Common myeloid progenitor, CD34-positive (primary cell): ENCODE measurements around the gene SRRM4.
A peak's percentile ranks its signal among the peaks of the same experiment; 100 is the strongest.

Experiments used
- CTCF ChIA-PET: fragments of 350-600 bp; sonication (Branson Sonifier 250); formaldehyde crosslinking; loops from one replicate; lab custom pipeline; 2021; ENCODE audit warnings: antibody characterized with exemption; lab: Charles Lee
- POLR2A ChIA-PET: fragments of 350-600 bp; sonication (Branson Sonifier 250); formaldehyde crosslinking; loops from one replicate; lab custom pipeline; 2021; ENCODE audit warnings: antibody characterized with exemption; lab: Charles Lee
- DNase-seq, 3 donors: peaks; one replicate each; pipeline versions ENCODE4 v3.0.0 to v3.0.0-alpha.2; 2013
- H3K27ac ChIP-seq, 2 experiments: 1 replicate in 1 of 2; 2 replicates in 1 of 2; pipeline ENCODE4 v1.7.0; 2013; ENCODE audit warnings: inconsistent platforms in 2 of 2, low read length in 2 of 2, mild to moderate bottlenecking in 2 of 2, low read depth in 1 of 2, moderate library complexity in 1 of 2; ENCODE audit not compliant: severe bottlenecking in 2 of 2, insufficient read depth in 1 of 2, poor library complexity in 1 of 2
- H3K27me3 ChIP-seq, 5 experiments: replicated peaks in 2 of 5; 1 replicate in 3 of 5; 2 replicates in 2 of 5; pipeline versions ENCODE4 v1.6.1 to v1.7.0; 2013; ENCODE audit warnings: low read length in 4 of 5, mild to moderate bottlenecking in 2 of 5, moderate library complexity in 2 of 5, inconsistent platforms in 1 of 5; ENCODE audit not compliant: insufficient read depth in 5 of 5, control insufficient read depth in 4 of 5
- H3K36me3 ChIP-seq, 4 experiments: 1 replicate in 2 of 4; 2 replicates in 2 of 4; pipeline versions ENCODE4 v1.6.1 to v1.7.0; 2013; ENCODE audit warnings: low read length in 3 of 4, control low read depth in 1 of 4, mild to moderate bottlenecking in 1 of 4; ENCODE audit not compliant: control insufficient read depth in 4 of 4, insufficient read depth in 4 of 4
- H3K4me1 ChIP-seq, 4 experiments: 1 replicate in 3 of 4; 2 replicates in 1 of 4; pipeline versions ENCODE4 v1.6.1 to v1.7.1; 2013; ENCODE audit warnings: low read length in 3 of 4, mild to moderate bottlenecking in 3 of 4, control low read depth in 1 of 4, inconsistent platforms in 1 of 4, moderate library complexity in 1 of 4; ENCODE audit not compliant: control insufficient read depth in 4 of 4, insufficient read depth in 4 of 4; ENCODE audit errors: control extremely low read depth in 1 of 4
- H3K4me3 ChIP-seq, 7 experiments: 1 replicate in 4 of 7; 2 replicates in 3 of 7; pipeline versions ENCODE4 v1.5.1 to v1.7.0; 2013; ENCODE audit warnings: mild to moderate bottlenecking in 7 of 7, low read length in 6 of 7, moderate library complexity in 6 of 7, inconsistent platforms in 2 of 7, low read depth in 2 of 7, control low read depth in 1 of 7; ENCODE audit not compliant: insufficient read depth in 4 of 7, control insufficient read depth in 1 of 7; ENCODE audit errors: extremely low read depth in 1 of 7
- H3K9me3 ChIP-seq, 5 experiments: 1 replicate in 4 of 5; 2 replicates in 1 of 5; pipeline versions ENCODE4 v1.6.1 to v1.7.1; 2013; ENCODE audit warnings: low read length in 4 of 5, mild to moderate bottlenecking in 2 of 5, inconsistent platforms in 1 of 5, low read depth in 1 of 5, moderate library complexity in 1 of 5; ENCODE audit not compliant: control insufficient read depth in 4 of 5, insufficient read depth in 2 of 5; ENCODE audit errors: control extremely low read depth in 1 of 5
- WGBS: methylation state at CpG from one replicate; pipeline ENCODE4 v1.1.5; 2013; ENCODE audit not compliant: insufficient coverage; 5-methylcytosine and 5-hydroxymethylcytosine counted together

SRRM4 gene

GRCh38 chr12:119047641-119048040, 66.3 kb downstream of the SRRM4 start:
- H3K9me3 ChIP-seq = peaks cover 0 to 3% (median 0%) of the 10 kb centered on the region in 5 experiments
- ChIA-PET CTCF (interaction anchor here (0.6 kb wide), 1 partner anchor 1174 kb away, joined by 3 read pairs; no protein-coding TSS in a partner anchor), POLR2A (no interaction called here)
- H3K27ac ChIP-seq = no peak overlapping the region
- 80% methylated on average over 1 of the region's 2 CpGs for WGBS
- no peaks in the 10 kb centered on the region for H3K4me1 ChIP-seq
- H3K36me3 ChIP-seq = no peaks in the 10 kb centered on the region
- DNase-seq = no peak
- no peaks in the 10 kb centered on the region for H3K27me3 ChIP-seq
- no peak overlapping the region for H3K4me3 ChIP-seq

DNA sequence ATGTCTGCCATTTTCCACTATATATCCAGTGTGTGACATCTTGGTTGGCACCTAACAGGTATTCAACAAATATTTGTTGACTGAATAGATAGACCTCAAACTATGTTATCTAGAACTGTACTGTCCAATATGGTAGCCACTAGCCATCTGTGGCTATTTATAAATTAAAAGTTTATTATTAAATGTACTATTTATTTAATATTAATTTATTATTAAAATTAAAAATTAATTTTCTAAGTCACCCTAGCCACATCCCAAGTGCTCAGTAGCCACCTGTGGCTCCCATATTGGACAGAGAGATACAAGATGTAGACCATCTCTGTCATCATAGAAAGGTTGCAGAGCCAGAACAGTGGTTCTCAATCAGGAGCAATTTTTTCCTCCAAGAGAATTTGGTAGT, 69.3 kb downstream of the SRRM4 start:
- H3K27ac ChIP-seq = no peak overlapping the region
- no peaks in the 10 kb centered on the region for H3K36me3 ChIP-seq
- H3K4me3 ChIP-seq = no peak overlapping the region
- H3K9me3 ChIP-seq = peaks cover 0 to 3% (median 0%) of the 10 kb centered on the region in 5 experiments
- no peaks in the 10 kb centered on the region for H3K27me3 ChIP-seq
- no peak for DNase-seq
- CTCF ChIA-PET = no interaction called here
- H3K4me1 ChIP-seq = no peaks in the 10 kb centered on the region
- POLR2A ChIA-PET = no interaction called here

- CTCF ChIA-PET = no interaction called here
- no peaks in the 10 kb centered on the region for H3K36me3 ChIP-seq
- H3K4me1 ChIP-seq = no peaks in the 10 kb centered on the region
- no peak for DNase-seq
- H3K4me3 ChIP-seq = no peak overlapping the region
- H3K27ac ChIP-seq = no peak overlapping the region
- POLR2A ChIA-PET = no interaction called here
- 60% methylated on average over 1 of the region's 4 CpGs for WGBS
- peaks cover 0 to 3% (median 0%) of the 10 kb centered on the region in 5 experiments for H3K9me3 ChIP-seq
- H3K27me3 ChIP-seq = no peaks in the 10 kb centered on the region
Observed at GRCh38 chr12:119051474-119051873, 70.1 kb downstream of the SRRM4 start.

- ChIA-PET POLR2A (no interaction called here), CTCF (no interaction called here)
- DNase-seq = no peak
- Histone ChIP-seq H3K36me3 (no peaks in the 10 kb centered on the region), H3K4me3 (no peak overlapping the region), H3K4me1 (no peaks in the 10 kb centered on the region), H3K9me3 (peaks cover 0 to 3% (median 0%) of the 10 kb centered on the region in 5 experiments), H3K27me3 (no peaks in the 10 kb centered on the region), H3K27ac (no peak overlapping the region)
- 89% methylated on average over 5 of the region's 5 CpGs for WGBS
Observed at GRCh38 chr12:119052001-119052400, 70.7 kb downstream of the SRRM4 start.

GRCh38 chr12:119055977-119056376, 74.6 kb downstream of the SRRM4 start:
- 57% methylated on average over 3 of the region's 3 CpGs for WGBS
- Histone ChIP-seq H3K27me3 (no peaks in the 10 kb centered on the region), H3K27ac (no peak overlapping the region), H3K4me3 (no peak overlapping the region), H3K4me1 (no peaks in the 10 kb centered on the region), H3K36me3 (no peaks in the 10 kb centered on the region), H3K9me3 (no peaks in the 10 kb centered on the region)
- ChIA-PET POLR2A (no interaction called here), CTCF (no interaction called here)
- DNase-seq = no peak

DNA sequence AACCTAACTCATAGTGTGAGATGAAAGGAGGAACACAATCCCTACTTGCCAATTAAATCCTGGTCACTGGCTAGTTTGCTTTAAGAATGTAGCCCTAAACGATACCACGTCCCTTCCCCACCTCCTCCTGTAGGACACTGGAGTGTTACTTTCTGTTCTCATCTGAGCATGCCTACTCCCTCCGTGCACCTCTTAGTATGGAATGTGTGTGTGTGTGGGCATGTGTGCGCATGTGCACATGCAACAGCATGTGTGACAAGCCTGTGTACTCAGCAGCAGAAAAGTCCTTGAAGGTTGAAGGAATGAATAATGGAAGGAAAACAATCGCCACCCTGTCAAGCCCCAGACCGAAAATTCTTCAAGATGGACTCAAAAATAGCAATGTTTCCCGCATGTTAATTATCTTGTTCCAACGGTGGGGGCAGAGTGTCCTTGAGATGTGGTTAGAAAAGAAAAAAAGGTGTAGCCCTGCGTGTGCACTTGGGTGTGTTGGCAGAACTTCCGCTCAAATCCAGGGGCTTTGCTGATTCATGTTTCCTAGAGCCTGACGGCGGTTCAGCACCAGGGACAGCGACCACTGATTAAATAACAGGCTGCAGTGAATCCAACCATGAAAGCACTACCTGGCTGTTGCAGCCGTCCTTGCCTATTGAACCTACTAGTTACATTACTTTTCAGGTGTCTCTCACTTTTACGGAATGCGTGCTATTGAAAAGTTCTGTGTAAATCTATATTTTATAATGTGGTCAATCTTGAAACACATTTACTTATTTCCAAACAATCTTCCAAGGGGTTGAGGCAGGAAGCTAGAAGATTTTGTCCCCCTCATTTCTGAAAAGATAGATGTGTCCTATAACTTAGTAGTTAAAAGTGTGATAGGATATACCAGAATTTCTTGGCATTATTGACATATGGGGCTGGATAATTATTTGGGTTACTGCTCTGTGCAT, 79.8 kb downstream of the SRRM4 start:
- no peak overlapping the region for H3K27ac ChIP-seq
- H3K9me3 ChIP-seq = no peaks in the 10 kb centered on the region
- POLR2A ChIA-PET = no interaction called here
- CTCF ChIA-PET = interaction anchor here (1.3 kb wide), 1 partner anchor 11 kb away, joined by 4 read pairs; no protein-coding TSS in a partner anchor
- H3K36me3 ChIP-seq = no peaks in the 10 kb centered on the region
- H3K27me3 ChIP-seq = no peaks in the 10 kb centered on the region
- DNase-seq = peak; percentile 58 to 80 (median 75)
- no peaks in the 10 kb centered on the region for H3K4me1 ChIP-seq
- H3K4me3 ChIP-seq = no peak overlapping the region
- WGBS = 56% methylated on average over 5 of the region's 16 CpGs

DNA sequence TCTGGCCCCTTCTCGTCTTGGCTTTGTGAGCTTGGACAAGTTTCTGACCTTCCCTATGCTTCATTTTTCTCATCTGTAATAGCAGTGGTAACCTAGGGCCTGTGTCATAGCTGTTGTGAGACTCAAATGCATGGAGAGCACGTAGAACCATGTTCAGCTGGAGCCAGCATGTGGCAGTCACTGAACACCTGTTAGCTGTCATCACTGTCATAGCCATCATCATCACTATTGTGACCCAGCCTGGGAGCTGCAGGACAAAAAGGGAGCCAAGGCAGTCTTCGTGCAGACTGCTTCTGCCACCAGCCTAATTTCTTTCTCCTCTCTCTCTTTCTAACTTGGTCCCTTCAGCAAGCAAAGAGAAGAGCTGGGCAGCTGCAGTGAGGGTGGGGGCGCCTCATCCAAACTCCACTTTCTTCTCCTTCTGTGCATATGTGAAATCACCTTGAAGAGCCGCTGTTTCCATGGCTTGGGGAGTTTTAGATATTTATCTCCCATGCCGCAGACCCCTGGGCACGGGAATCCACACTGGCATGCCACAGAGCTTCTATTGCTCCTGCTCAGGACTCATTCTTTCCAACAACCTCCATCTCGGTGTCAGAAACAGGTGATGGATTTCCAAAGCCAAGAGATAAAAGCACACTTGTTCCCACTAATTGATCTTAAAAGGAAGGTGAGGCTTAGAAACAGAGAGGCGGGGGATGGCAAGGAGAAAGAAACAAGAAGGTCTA, 87.0 kb downstream of the SRRM4 start:
- DNase-seq = no peak
- no peaks in the 10 kb centered on the region for H3K9me3 ChIP-seq
- H3K4me1 ChIP-seq = no peaks in the 10 kb centered on the region
- no peak overlapping the region for H3K4me3 ChIP-seq
- CTCF ChIA-PET = interaction anchor here (1.0 kb wide), 1 partner anchor 27 kb away, joined by 3 read pairs; no protein-coding TSS in a partner anchor
- no peak overlapping the region for H3K27ac ChIP-seq
- peaks cover 0 to 16% (median 2%) of the 10 kb centered on the region in 5 experiments for H3K27me3 ChIP-seq
- H3K36me3 ChIP-seq = no peaks in the 10 kb centered on the region
- 69% methylated on average over 3 of the region's 9 CpGs for WGBS
- POLR2A ChIA-PET = no interaction called here
